GDM1 (cell line): ENCODE measurements around the gene VIT.

ENCODE experiments used
- DNase-seq: peaks from one replicate; lab custom pipeline; 2025; lab: John Stamatoyannopoulos, UW

VIT gene

DNA sequence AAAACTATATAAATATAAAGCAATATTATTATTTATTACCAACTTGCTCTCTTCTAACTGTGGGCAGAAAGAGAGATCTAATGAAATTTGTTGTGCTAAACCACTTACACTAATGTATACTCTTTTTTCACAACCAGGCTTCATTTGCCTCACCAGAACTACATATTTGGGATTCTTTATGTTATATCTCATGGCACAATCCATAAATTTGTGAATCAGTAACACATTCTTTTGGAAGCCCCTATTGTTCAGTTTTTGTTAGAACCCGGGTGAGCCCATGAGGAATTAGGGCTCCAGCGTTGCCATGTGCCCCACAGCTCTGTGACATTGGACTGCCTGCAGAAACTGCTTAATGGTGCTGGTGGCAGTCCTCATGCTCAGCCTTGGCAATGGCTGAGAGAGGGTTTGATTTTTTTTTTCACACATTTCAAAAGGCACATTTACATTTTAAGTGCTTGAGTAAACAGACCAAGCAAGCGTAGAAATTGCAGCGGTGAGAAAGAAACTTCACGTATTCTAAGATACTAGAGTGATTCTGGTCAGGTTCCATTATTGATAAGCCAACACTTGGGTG, 15.3 kb downstream of the VIT start:
- DNase-seq, result no peak

DNA sequence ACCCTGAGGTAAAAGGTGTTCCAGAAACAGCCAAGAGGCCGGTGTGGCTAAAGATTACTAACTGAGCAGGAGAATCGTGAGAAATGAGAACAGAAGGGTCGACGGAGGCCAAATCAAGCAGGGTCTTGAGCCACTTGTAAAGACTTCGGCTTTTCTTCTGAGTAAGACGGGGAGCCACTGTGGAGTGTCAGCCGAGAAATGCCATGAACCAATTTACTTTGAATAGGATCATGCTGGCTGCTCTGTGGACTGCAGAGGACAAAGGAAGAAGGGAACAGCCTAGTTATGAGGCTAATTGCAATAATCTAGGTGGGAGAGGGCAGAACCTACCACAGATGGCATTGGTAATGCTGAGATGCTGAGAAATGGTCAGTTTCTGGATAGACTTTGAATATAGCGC, 16.8 kb downstream of the VIT start:
- no peak for DNase-seq

DNA sequence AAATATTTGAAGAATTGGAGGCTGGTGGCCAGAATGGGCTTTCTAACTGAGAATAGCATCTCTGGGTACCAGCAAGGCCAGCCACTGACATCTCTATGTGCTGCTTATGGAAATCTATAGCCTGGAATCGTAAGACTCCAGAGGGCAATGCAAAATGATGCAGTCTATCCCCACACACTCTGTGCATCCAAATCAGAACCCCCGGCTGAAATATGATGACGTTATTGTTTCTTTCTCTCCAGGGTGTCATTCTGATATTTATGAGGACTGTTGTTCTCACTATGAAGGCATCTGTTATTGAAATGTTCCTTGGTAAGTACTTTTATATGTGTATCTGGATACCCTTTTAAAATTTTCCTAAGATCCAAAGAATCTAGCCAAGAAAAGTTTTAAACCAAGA, 19.6 kb downstream of the VIT start:
- no peak for DNase-seq

DNA sequence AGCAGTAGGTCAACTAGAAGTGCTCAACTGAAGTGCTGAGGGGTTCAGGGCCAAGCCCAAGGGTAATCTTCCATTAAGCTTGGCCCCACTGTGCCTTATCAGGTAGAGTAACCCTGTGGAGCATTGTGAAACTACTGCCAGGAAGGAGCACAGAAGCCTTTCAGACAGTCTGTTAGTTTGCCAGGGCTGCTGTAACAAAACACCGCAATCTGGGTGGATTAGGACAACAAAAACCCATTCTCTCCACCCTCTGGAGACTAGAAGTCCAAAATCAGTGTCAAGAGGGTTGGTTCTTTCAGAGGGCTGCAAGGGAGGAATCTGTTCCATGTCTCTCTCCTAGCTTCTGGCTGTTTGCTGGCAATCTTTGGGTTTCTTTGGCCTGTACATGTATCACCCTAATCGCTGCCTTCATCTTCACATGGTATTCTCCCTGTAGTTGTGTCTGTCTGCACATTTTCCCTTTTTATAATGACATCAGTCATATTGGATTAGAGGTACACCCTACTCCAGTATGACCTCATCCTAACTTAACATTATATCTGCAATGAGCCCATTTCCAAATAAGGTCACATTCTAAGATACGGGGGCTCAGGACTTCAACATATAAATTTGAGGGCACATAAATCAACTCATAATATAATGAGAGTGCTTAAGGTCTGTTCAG, 21.2 kb downstream of the VIT start:
- DNase-seq, result no peak

DNA sequence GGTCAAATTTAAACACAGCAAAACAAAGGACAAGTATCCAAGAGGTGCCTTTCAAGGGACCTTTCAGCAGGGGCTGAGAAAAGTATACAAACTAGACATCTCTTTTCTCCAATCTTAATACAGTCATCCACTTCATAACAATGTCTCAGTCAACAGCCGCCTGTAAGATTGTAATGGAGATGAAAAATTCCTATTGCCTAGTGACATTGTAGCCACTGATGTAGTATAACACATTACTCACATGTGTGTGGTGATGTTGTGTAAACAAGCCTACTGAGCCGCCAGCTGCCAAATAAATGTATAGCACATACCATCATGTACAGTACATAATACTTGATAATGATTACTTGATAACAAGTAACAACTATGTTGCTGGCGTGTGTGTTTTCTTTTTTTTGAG, 31.0 kb downstream of the VIT start:
- no peak for DNase-seq

DNA sequence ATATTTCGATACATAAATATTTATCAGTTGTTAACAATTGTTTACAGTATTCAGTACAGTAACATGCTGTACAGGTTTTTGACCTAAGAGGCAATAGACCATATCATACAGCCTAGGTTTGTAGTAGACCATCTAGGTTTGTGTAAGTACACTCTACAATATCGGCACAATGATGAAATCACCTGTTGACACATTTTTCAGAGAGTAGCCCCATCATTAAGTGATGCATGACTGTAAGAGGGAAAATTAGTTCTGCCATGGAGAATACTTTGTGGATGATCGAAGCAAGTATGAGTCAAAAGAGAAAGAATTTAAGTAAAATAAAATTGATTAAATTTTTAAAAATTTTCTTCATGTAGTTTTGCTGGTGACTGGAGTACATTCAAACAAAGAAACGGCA, 32.6 kb downstream of the VIT start:
- no peak for DNase-seq

DNA sequence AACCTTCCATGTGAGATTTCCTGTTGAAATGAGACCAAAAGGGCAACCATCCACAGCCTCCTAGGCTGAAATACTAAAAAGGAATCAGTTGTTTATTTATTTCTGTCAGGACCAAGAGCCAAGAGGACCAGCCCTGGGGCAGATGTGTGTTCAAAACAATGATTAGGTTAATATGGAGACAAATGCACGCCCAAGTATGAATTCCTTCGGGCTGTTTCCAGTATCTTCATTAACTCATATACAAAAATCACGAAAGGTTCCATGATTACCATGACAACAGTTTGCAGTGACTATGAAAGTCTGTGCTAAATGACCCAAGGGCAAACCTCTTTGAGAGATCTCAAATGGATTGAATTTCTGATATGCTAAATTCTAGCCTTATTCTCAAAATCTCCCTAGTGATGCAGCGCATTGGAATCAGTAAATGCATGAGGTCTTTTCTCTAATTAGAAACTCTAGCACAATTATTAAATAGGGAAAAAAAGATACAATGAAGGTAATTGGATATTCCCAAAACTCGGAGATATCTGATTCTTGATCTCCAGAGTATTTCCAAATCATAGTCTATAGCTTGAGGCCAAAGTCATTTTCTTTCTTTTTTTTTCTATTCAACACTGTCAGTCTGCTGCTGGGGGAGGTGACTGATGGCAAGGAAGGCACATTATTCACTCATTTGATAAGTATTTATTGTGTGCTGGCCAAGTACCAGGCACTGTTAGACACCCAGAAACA, 35.6 kb downstream of the VIT start:
- no peak for DNase-seq

DNA sequence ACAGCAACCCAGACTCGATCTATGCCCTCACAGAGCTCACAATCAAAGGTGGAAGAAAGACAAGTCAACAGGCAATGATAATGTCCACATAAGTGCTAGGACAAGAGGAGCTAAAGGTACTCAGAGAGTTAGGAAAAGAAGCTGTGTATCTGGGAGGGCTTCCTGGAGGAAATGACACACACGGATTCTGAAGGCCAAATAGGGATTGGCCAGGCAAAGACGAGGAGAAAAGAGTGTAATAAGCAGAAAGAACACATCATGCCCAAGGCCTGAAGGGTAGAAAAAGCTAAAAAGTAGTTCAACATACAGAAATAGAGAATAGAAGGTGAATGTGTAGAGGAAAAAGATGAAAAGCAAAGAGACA, 36.1 kb downstream of the VIT start:
- no peak for DNase-seq

DNA sequence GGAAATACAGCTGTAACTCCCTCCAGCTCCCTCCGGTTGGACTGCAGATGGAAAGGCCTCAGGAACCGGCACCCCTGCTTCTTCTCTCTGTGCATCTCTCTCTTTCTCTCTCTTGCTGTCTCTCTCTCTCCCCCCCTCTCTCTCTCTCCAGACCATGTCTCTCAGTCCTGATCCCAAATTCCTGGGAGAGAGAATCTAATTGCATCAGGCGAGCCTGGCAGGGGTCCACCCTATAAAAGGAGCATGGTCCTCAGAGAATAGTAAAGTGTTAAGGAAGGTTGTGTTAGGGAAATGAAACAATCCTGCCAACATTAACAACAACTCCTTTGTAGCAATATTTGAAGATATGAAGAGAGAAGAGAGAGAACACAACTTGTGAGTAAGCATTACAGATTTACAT, 36.7 kb downstream of the VIT start:
- DNase-seq, result no peak

DNA sequence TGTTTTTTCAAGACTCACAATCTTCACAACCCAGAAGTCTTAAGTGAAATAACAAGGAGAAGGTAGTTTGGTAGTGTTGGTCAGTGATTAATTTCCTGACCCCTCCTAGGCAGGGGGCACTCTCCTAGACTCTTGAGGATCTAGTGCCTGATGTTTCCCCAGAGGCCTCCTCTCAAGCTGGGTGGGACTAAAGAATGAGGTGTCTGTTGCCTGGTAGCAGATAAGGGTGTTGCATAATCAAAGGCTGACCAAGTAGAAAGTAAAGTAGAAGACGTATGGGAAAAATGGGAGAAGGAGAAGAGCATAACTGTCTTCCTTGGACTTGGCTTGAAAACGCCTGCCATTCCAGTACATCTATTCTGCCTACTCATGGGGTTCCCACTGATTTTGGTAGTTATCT, 37.8 kb downstream of the VIT start:
- DNase-seq, result no peak

DNA sequence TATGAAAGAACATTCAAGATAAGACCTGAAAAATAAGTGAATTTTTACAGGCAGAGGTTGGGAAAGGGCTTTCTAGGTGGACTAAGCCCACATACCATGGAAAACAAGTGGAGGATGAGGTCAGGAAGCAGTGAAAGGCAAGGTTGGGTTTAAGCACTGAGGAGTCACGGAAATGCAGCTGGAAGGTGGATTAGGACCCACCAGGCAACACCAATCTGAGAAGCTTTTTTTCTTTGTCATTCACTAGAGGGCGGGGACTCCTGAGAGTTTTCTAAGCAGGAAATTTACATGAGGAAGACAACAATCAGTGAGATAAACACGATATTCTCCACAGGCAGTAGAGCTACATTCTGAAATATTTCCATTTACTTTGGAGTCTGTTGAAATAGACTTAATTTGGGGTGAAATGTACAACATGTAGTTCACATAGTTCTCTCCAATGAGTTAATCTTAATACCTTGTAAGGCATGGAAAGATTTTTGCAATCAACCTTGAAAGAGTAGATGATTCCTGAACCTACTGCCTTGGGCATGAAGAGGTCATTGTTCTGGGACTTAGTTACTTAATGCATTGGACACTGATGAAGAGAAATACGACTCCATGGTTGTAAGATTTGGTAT, 40.7 kb downstream of the VIT start:
- DNase-seq, result no peak

DNA sequence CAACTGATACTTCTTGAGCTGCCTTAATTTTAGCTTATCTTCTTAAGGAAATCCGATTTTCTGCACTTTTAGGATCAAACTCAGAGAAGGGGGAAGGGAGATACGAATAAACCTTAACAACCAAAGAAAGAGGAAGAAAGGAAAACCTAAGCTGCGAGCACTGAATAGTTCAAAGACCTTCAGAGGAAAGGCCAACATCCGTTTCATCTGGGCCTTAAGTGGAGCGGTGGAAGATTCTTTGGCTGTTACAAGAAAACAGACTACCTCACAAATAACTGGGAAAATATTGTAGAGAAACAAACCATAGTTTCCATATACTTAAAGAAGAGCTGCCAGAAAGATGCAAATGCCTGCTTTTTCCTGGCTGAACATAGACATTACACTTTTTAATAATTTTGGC, 43.6 kb downstream of the VIT start:
- DNase-seq, result no peak

DNA sequence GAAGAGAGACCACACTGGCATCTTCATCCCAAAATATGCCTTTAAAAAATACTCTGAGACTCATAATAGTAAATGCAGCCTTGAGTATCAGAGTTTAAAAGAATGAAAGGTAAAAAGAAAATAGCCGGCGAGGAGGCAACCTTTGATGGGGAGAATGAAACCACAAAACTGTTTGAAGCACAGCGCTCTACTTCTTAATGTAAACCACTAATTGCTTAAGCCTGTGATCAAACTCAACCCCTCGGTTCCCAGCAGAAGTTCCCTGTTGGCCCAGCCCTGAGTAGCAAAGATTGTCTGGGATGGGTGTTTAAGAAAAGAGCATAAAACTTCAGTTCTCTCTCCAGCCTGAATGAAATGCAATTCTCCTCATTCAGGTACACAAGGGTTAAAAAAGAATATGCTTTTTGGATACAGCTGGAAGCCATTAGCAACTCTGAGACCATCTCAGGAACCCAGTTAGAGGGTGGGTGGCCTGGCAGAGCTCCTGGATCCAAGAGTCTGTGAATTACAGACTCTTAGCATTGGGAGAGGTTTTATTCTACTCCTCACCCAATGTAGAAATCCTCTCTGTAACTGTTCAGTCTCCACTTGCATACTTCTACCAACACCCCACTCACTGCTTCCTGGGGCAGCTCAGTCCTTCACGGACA, 44.8 kb downstream of the VIT start:
- DNase-seq, result no peak

DNA sequence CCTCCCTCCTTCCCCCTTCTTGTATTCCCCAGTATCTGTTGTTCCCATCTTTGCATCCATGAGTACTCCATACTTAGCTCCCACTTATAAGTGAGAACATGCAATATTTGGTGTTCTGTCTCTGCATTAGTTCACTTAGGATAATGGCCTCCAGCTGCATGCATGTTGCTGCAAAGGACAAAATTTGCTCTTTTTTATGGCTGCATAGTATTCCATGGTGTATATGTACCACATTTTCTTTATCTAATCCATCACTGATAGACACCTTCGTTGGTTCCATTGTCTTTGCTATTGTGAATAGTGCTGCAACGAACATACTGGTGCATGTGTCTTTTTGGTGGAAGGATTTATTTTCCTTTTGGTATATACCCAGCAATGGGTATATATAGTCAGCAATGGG, 47.4 kb downstream of the VIT start:
- DNase-seq, result no peak

DNA sequence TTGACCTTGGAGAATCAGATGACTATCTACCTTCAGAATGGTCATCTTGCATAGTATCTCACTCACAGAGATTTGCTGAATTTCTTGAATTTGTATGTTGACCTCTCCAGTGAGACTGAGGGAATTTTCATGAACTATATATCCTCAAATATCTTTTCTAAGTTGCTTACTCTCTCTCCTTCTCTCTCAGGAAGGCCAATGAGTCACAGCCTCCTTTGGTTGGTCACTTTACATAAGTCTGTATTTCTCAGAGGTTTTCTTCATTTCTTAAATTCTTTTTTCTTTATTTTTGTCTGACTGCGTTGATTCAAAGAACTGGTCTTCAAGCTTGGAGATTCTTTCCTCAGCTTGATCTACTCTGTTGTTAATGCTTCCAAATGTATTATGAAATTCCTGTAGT, 51.7 kb downstream of the VIT start:
- no peak for DNase-seq

DNA sequence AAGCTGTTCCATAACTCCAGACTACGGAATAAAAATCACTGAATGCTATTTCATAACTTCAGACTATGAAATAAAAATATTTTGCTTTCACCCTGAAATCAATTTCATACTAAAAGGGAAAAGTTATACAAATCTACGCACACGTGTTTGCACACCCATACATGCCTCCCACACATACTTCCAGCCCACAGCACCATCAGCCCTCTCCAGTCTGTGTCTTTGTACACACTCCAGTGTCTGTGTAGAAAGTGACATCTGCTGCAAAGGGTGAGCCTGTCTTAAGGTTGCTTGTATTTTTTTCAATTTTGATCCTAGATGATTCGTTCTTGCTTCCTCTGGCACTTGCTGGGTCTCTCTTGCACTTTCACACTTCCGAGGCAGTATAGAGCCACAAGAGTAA, 53.6 kb downstream of the VIT start:
- no peak for DNase-seq

DNA sequence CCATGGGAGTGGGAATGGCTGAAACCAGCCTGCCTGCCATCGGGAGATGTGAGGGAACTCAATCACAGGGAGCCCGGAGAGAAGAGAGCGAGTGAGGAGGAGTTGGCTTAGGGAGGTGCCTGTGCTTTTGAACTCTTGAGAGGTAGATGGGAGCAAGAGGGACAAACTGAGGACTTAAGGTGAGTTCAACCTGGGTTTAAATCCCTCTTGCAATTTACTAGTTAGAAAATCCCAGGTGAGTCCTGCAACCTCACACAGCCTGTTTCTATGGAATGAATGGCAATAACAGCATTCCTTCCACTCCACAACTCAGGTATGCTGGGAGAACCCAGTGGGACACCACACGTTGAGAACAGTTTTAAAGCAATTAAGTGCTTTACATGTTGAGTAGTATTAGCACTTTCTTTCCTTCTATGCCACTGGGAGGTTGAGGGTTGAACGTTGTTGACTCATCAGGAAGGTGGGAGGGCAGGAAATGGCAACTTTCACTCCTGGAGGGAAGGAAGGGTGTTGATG, 57.3 kb downstream of the VIT start:
- no peak for DNase-seq

DNA sequence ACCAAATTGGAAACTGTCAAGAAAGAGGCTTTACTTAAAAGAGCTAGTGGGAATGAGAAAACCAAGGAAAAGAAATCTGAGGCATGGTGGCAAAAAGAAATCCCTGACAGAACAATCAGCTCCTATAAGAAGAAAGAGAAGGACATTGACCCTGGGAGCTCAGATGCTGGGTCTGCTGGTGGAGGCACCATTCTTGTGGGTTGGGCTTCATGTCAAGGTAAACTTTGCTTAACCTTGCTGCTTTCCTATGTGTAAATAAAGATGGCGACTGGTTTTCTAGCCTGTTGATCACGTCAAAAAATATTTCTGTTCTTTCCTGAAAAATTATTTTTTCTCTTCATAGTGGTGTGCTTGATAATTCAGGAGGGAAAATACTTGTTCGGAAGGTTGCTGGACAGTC, 58.1 kb downstream of the VIT start:
- no peak for DNase-seq

DNA sequence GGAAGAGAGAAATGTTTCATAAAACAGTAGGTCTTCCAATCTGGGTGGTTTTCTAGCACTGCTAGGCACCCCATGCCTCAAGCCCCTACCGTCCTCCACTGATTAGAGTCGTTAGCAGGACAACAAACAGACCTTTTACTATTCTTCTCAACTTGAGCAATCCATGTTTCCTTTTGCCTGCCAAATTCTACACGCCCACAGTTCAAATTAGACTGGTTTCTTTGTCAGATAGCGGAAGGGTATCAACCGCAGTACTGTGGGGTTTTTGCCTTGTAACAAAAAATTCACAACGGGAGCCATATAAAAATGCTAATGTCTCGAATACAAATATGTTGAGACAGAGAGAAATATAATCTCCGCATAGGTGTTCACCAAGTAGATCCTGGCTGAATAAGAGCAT, 59.9 kb downstream of the VIT start:
- DNase-seq, result no peak

DNA sequence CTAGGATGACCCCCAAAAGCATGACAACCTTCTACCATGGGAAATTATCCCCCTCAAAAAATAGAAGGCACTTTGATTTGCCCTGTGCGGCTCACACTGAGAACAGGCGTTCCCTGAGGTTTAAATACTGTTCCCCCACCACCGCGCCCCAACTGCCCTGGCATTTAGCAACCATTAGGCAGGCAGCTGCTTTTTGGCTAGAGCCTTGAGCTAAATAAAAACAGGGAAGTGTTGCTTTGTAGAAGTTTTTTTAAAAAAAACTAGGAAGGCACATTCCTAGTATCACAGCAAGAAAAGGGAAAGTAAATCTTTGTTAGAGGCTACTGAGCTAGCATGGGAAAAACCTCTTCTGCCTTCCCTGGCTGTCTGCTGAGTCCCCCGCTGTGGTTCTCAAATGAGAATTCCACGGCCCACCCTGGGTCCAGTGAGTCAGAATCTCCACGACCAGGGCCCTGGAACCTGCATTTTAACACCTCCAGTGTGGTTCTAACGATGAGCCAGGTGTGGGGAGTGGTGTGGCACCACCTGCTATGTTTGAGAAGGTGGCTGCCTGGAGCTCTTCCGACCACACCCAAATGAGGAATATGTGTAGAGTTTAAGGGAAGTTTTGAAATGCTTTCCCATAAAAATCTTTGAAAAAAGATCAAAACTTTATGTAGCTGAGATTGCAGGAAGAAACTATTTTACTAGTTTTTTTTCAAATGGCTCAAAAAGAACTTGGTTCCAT, 66.4 kb downstream of the VIT start:
- no peak for DNase-seq

DNA sequence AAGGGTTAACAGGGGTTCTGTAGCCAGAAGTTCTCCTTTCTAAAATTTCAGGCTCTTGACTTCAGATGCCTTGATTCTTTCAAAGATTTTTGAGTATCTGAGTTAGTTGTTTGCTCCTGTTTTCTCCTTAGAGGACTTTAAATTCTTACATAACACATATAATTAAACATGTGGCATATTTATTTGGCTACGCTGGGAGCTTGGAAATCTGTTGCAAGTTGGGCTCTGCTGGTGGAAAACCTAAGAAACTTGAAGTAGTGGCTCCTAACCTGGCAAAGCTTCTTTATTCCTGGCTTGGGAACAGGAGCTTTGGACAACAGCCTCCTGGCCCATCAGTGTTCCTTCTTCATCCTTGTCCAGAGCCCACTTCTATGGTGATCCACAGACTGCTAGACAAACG, 72.6 kb downstream of the VIT start:
- DNase-seq, result no peak
